ENCODE data around the gene ADAMTS10. TPM values are rescaled to one million over a fixed set of nuclear protein-coding genes. Genes with fewer than 3 reads are reported as not detected.

Gene ADAMTS10
- total and polyA plus RNA-seq, 7 donors = 1.9 to 8.2 (median 3.4) TPM

- Histone ChIP-seq H3K9me3 (no peaks in the 10 kb centered on the region), H3K27ac (no peak overlapping the region), H3K4me1 (no peaks in the 10 kb centered on the region), H3K36me3 (ENCODE audit: insufficient read depth in 1 of 2, low read depth in 1 of 2) (no peaks in the 10 kb centered on the region), H3K4me3 (no peak overlapping the region), H3K27me3 (ENCODE audit: insufficient read depth in 3 of 3, low read length in 2 of 3) (peaks cover 0 to 6% (median 2%) of the 10 kb centered on the region in 3 donors)
- intact Hi-C loops (cut with DNase I) = no loop called here
- 78 to 84% (median 82%) methylated on average over 33 to 34 of the region's 34 CpGs for WGBS, 3 donors
- ATAC-seq = no peak
- TF ChIP-seq, protein P1, sequence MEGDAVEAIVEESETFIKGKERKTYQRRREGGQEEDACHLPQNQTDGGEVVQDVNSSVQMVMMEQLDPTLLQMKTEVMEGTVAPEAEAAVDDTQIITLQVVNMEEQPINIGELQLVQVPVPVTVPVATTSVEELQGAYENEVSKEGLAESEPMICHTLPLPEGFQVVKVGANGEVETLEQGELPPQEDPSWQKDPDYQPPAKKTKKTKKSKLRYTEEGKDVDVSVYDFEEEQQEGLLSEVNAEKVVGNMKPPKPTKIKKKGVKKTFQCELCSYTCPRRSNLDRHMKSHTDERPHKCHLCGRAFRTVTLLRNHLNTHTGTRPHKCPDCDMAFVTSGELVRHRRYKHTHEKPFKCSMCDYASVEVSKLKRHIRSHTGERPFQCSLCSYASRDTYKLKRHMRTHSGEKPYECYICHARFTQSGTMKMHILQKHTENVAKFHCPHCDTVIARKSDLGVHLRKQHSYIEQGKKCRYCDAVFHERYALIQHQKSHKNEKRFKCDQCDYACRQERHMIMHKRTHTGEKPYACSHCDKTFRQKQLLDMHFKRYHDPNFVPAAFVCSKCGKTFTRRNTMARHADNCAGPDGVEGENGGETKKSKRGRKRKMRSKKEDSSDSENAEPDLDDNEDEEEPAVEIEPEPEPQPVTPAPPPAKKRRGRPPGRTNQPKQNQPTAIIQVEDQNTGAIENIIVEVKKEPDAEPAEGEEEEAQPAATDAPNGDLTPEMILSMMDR (IDR thresholded peaks at IDR 0.05) = peak; percentile 21
- DNase-seq = no peak
Observed at GRCh38 chr19:8585894-8586750, 24.4 kb downstream of the ADAMTS10 start.

- TF ChIP-seq, protein P1 (IDR thresholded peaks at IDR 0.05) = no peak
Observed at GRCh38 chr19:8584965-8585893, 25.3 kb downstream of the ADAMTS10 start.

GRCh38 chr19:8580710-8581281 lies 29.7 kb downstream of the ADAMTS10 start:
- H3K27ac ChIP-seq = no peak overlapping the region
- peak; percentile 69 to 85 for DNase-seq
- peak; percentile 27 to 69 (median 51) for ATAC-seq
- TF ChIP-seq, protein P1 (IDR thresholded peaks at IDR 0.05) = peak; percentile 84
- H3K27me3 ChIP-seq (ENCODE audit: insufficient read depth in 3 of 3, low read length in 2 of 3) = peaks cover 0 to 6% (median 4%) of the 10 kb centered on the region in 3 donors
- H3K36me3 ChIP-seq (ENCODE audit: insufficient read depth in 1 of 2, low read depth in 1 of 2) = no peaks in the 10 kb centered on the region
- intact Hi-C loops (cut with DNase I) = loop anchor here in 1 of 2 donors (5.0 kb wide), 1 partner anchor 62 kb away; no protein-coding TSS in a partner anchor
- no peak overlapping the region for H3K4me3 ChIP-seq
- no peaks in the 10 kb centered on the region for H3K4me1 ChIP-seq
- WGBS, 3 donors = 4 to 5% (median 4%) methylated on average over 14 to 21 of the region's 21 CpGs
- H3K9me3 ChIP-seq = no peaks in the 10 kb centered on the region

More at GRCh38 chr19:8584965-8585893, 25.3 kb downstream of the ADAMTS10 start:
- no peaks in the 10 kb centered on the region for H3K4me1 ChIP-seq
- no peak overlapping the region for H3K4me3 ChIP-seq
- H3K27ac ChIP-seq = no peak overlapping the region
- peaks cover 0 to 6% (median 2%) of the 10 kb centered on the region in 3 donors for H3K27me3 ChIP-seq (ENCODE audit: insufficient read depth in 3 of 3, low read length in 2 of 3)
- 81 to 86% (median 82%) methylated on average over 62 to 71 of the region's 71 CpGs for WGBS, 3 donors
- H3K9me3 ChIP-seq = no peaks in the 10 kb centered on the region
- no peak for ATAC-seq
- no peak for DNase-seq
- intact Hi-C loops (cut with DNase I) = loop anchor here in 1 of 2 donors (5.0 kb wide), 1 partner anchor 57 kb away; no protein-coding TSS in a partner anchor
- H3K36me3 ChIP-seq (ENCODE audit: insufficient read depth in 1 of 2, low read depth in 1 of 2) = no peaks in the 10 kb centered on the region

GRCh38 chr19:8578642-8579265 lies 31.8 kb downstream of the ADAMTS10 start:
- TF ChIP-seq, protein P1 (IDR thresholded peaks at IDR 0.05) = peak; percentile 75
- Histone ChIP-seq H3K9me3 (no peaks in the 10 kb centered on the region), H3K27me3 (ENCODE audit: insufficient read depth in 3 of 3, low read length in 2 of 3) (peaks cover 0 to 6% (median 4%) of the 10 kb centered on the region in 3 donors), H3K27ac (no peak overlapping the region), H3K4me1 (no peaks in the 10 kb centered on the region), H3K36me3 (ENCODE audit: insufficient read depth in 1 of 2, low read depth in 1 of 2) (no peaks in the 10 kb centered on the region), H3K4me3 (no peak overlapping the region)
- DNase-seq (peak; percentile 78 to 80), ATAC-seq (peak in 2 of 4 donors; percentile 43 to 63)
- intact Hi-C loops (cut with DNase I) = loop anchor here in 1 of 2 donors (5.0 kb wide), 1 partner anchor 166 kb away; the partner anchor contains the start of gene MARCHF2
- WGBS, 3 donors = 18 to 20% (median 19%) methylated on average over 17 of the region's 17 CpGs

Measured in psoas muscle (tissue), 8 donors.